Thymus (tissue), 11 donors: ENCODE data around the gene PRRT1B. TPM values are rescaled to one million over a fixed set of nuclear protein-coding genes. Genes with fewer than 3 reads are reported as not detected.

Experiments
- DNase-seq, 9 donors: peaks; one replicate each; pipeline ENCODE4 v3.0.0-alpha.2; 2013; ENCODE audit warnings: low spot score in 9 of 9, low read depth in 6 of 9, missing footprints in 1 of 9
- H3K27ac ChIP-seq, 2 donors: one replicate each; pipeline ENCODE4 v1.5.1; 2013; ENCODE audit warnings: control low read depth in 1 of 2, low read depth in 1 of 2, low read length in 1 of 2, mild to moderate bottlenecking in 1 of 2, moderate library complexity in 1 of 2
- H3K27me3 ChIP-seq, 2 donors: one replicate each; pipeline ENCODE4 v1.5.1; 2013; ENCODE audit warnings: low read length in 1 of 2; ENCODE audit not compliant: control insufficient read depth in 2 of 2, insufficient read depth in 1 of 2
- H3K36me3 ChIP-seq, 2 donors: one replicate each; pipeline ENCODE4 v1.5.1; 2013; ENCODE audit warnings: low read length in 1 of 2, mild to moderate bottlenecking in 1 of 2, moderate library complexity in 1 of 2; ENCODE audit not compliant: control insufficient read depth in 2 of 2, insufficient read depth in 2 of 2
- H3K4me1 ChIP-seq, 2 donors: one replicate each; pipeline ENCODE4 v1.5.1; 2013; ENCODE audit warnings: low read length in 2 of 2; ENCODE audit not compliant: control insufficient read depth in 2 of 2, insufficient read depth in 2 of 2
- H3K4me3 ChIP-seq, 2 donors: one replicate each; pipeline ENCODE4 v1.5.1; 2013; ENCODE audit warnings: low read length in 2 of 2, control low read depth in 1 of 2, mild to moderate bottlenecking in 1 of 2
- H3K9me3 ChIP-seq, 2 donors: one replicate each; pipeline ENCODE4 v1.5.1; 2013; ENCODE audit warnings: low read length in 1 of 2, mild to moderate bottlenecking in 1 of 2; ENCODE audit not compliant: control insufficient read depth in 2 of 2, insufficient read depth in 1 of 2
- WGBS: extraction: QIAGEN DNeasy Blood & Tissue Kit; methylation state at CpG from one replicate; pipeline ENCODE4 v1.1.7; 2013; 5-methylcytosine and 5-hydroxymethylcytosine counted together
- polyA plus RNA-seq: library from polyadenylated mRNA; stranded (reverse); fragments of 200-250 nt; gene quantifications from one replicate; pipeline ENCODE4 v1.2.3, GENCODE V29; 2013
- total RNA-seq: library from RNA; stranded (reverse); fragments of 120-200 nt; gene quantifications from one replicate; pipeline ENCODE4 v1.2.4, GENCODE V29; 2013
- donor health status: healthy.

PRRT1B gene
- total and polyA plus RNA-seq, 2 donors: not detected

- no peak for DNase-seq
- WGBS: 98% methylated on average over 20 of the region's 20 CpGs
- no peak overlapping the region for H3K27ac ChIP-seq
Observed at GRCh38 chr9:131518553-131518952, 26.8 kb upstream of the PRRT1B start.

GRCh38 chr9:131520503-131520902, 24.8 kb upstream of the PRRT1B start:
- no peaks in the 10 kb centered on the region for H3K4me1 ChIP-seq
- H3K27me3 ChIP-seq: no peaks in the 10 kb centered on the region
- peaks cover 87 to 89% of the 10 kb centered on the region in 2 donors for H3K36me3 ChIP-seq
- 88% methylated on average over 16 of the region's 16 CpGs for WGBS
- no peak overlapping the region for H3K27ac ChIP-seq
- no peaks in the 10 kb centered on the region for H3K9me3 ChIP-seq
- no peak overlapping the region for H3K4me3 ChIP-seq
- no peak for DNase-seq

More at GRCh38 chr9:131518553-131518952, 26.8 kb upstream of the PRRT1B start:
- Histone ChIP-seq H3K4me3 (no peak overlapping the region), H3K4me1 (peaks cover 8 to 10% of the 10 kb centered on the region in 2 donors), H3K9me3 (no peaks in the 10 kb centered on the region), H3K36me3 (peaks cover 83 to 84% of the 10 kb centered on the region in 2 donors), H3K27me3 (no peaks in the 10 kb centered on the region)

- Histone ChIP-seq H3K9me3 (no peaks in the 10 kb centered on the region), H3K27me3 (no peaks in the 10 kb centered on the region), H3K27ac (no peak overlapping the region), H3K36me3 (peaks cover 87 to 89% of the 10 kb centered on the region in 2 donors), H3K4me3 (no peak overlapping the region), H3K4me1 (no peaks in the 10 kb centered on the region)
- DNase-seq: no peak
- WGBS: 97% methylated on average over 10 of the region's 10 CpGs
Observed at GRCh38 chr9:131521203-131521602, 24.1 kb upstream of the PRRT1B start.

GRCh38 chr9:131521822-131522221, 23.5 kb upstream of the PRRT1B start:
- H3K27me3 ChIP-seq: no peaks in the 10 kb centered on the region
- 97% methylated on average over 13 of the region's 13 CpGs for WGBS

GRCh38 chr9:131522257-131523085, 22.9 kb upstream of the PRRT1B start:
- DNase-seq: no peak
- Histone ChIP-seq H3K4me3 (no peak overlapping the region), H3K27me3 (no peaks in the 10 kb centered on the region), H3K4me1 (no peaks in the 10 kb centered on the region), H3K9me3 (no peaks in the 10 kb centered on the region), H3K27ac (no peak overlapping the region), H3K36me3 (peaks cover 89 to 94% of the 10 kb centered on the region in 2 donors)
- WGBS: 98% methylated on average over 29 of the region's 29 CpGs

More at GRCh38 chr9:131521822-131522221, 23.5 kb upstream of the PRRT1B start:
- Histone ChIP-seq H3K27ac (no peak overlapping the region), H3K4me1 (no peaks in the 10 kb centered on the region), H3K36me3 (peaks cover 87 to 89% of the 10 kb centered on the region in 2 donors), H3K4me3 (no peak overlapping the region), H3K9me3 (no peaks in the 10 kb centered on the region)
- no peak for DNase-seq

- Histone ChIP-seq H3K27ac (no peak overlapping the region), H3K27me3 (no peaks in the 10 kb centered on the region), H3K4me3 (no peak overlapping the region), H3K36me3 (peaks cover 89 to 91% of the 10 kb centered on the region in 2 donors), H3K4me1 (no peaks in the 10 kb centered on the region), H3K9me3 (no peaks in the 10 kb centered on the region)
- 97% methylated on average over 9 of the region's 9 CpGs for WGBS
- no peak for DNase-seq
Observed at GRCh38 chr9:131523086-131523388, 22.3 kb upstream of the PRRT1B start.

GRCh38 chr9:131523451-131524435, 21.6 kb upstream of the PRRT1B start:
- H3K27ac ChIP-seq: no peak overlapping the region
- H3K9me3 ChIP-seq: no peaks in the 10 kb centered on the region
- H3K4me3 ChIP-seq: no peak overlapping the region
- H3K27me3 ChIP-seq: no peaks in the 10 kb centered on the region
- peaks cover 0 to 3% of the 10 kb centered on the region in 2 donors for H3K4me1 ChIP-seq
- DNase-seq: no peak
- 96% methylated on average over 29 of the region's 29 CpGs for WGBS
- peaks cover 89 to 91% of the 10 kb centered on the region in 2 donors for H3K36me3 ChIP-seq

GRCh38 chr9:131524665-131525315, 20.5 kb upstream of the PRRT1B start:
- H3K4me3 ChIP-seq: no peak overlapping the region
- DNase-seq: no peak
- 96% methylated on average over 23 of the region's 23 CpGs for WGBS
- peaks cover under 1 to 10% of the 10 kb centered on the region in 2 donors for H3K4me1 ChIP-seq
- no peak overlapping the region for H3K27ac ChIP-seq
- peaks cover 89% of the 10 kb centered on the region in 2 donors for H3K36me3 ChIP-seq
- H3K27me3 ChIP-seq: no peaks in the 10 kb centered on the region
- H3K9me3 ChIP-seq: no peaks in the 10 kb centered on the region
